Esophagus squamous epithelium (tissue), 5 donors: ENCODE results near the gene GLUD2. TPM values are rescaled to one million over a fixed set of nuclear protein-coding genes. Genes with fewer than 3 reads are reported as not detected.

ENCODE experiments used
- DNase-seq: peaks from one replicate; lab custom pipeline; 2025; lab: John Stamatoyannopoulos, UW
- H3K27ac ChIP-seq, 4 donors: fragments of 200-600 bp; sonication (generic); one replicate each; pipeline ENCODE4 v1.5.1; 2016 to 2019; ENCODE audit warnings: mild to moderate bottlenecking in 1 of 4
- H3K27me3 ChIP-seq, 4 donors: fragments of 200-600 bp; sonication (generic); 1 replicate in 3 of 4; 2 replicates in 1 of 4; pipeline versions ENCODE4 v1.5.1 to v1.6.0; 2017 to 2021; ENCODE audit warnings: antibody characterized with exemption in 1 of 4
- H3K36me3 ChIP-seq, 3 donors: fragments of 200-600 bp; sonication (generic); one replicate each; pipeline ENCODE4 v1.5.1; 2016 to 2019
- H3K4me1 ChIP-seq, 3 donors: fragments of 200-600 bp; sonication (generic); one replicate each; pipeline ENCODE4 v1.5.1; 2017 to 2019
- H3K4me3 ChIP-seq, 4 donors: fragments of 200-600 bp; sonication (generic); 1 replicate in 3 of 4; 2 replicates in 1 of 4; pipeline ENCODE4 v1.5.1; 2016 to 2019; ENCODE audit warnings: mild to moderate bottlenecking in 2 of 4, moderate library complexity in 1 of 4
- H3K9me3 ChIP-seq, 3 donors: fragments of 200-600 bp; sonication (generic); one replicate each; pipeline ENCODE4 v1.5.1; 2016 to 2019
- POLR2A ChIP-seq, 4 donors: fragments of 450-650 bp; IDR thresholded peaks; one replicate each; pipeline ENCODE4 v1.6.1; 2017; ENCODE audit warnings: antibody characterized with exemption in 4 of 4, mild to moderate bottlenecking in 4 of 4, moderate library complexity in 3 of 4
- WGBS, 2 donors: methylation state at CpG; one replicate each; pipeline ENCODE4 v1.1.5; 2018; 5-methylcytosine and 5-hydroxymethylcytosine counted together
- intact Hi-C: fragments of 100-400 bp; cut with DNase I; formaldehyde crosslinking; loops from one replicate; pipeline ENCODE4 v1.15.0; 2022
- total RNA-seq, 4 donors: library from RNA; depleted of rRNA; stranded (reverse); fragments of >200 nt; gene quantifications; one replicate each; pipeline ENCODE4 v1.1.0, GENCODE V29; 2016
- TF ChIP-seq, protein P1 (sequence below), 6 experiments: fragments of 450-650 bp in 4 of 6; fragments of 200-600 bp in 2 of 6; sonication (generic) in 2 of 6; IDR thresholded peaks; one replicate each; pipeline ENCODE4 v1.5.1; 2016 to 2019; ENCODE audit warnings: antibody characterized with exemption in 6 of 6, mild to moderate bottlenecking in 4 of 6, moderate library complexity in 4 of 6
- donor health status: DM: yes; HTN: yes; CAD: no.

GLUD2 gene
- total RNA-seq, 4 donors from 2014 or later: 0.22 to 1.1 (median 0.47) TPM

DNA sequence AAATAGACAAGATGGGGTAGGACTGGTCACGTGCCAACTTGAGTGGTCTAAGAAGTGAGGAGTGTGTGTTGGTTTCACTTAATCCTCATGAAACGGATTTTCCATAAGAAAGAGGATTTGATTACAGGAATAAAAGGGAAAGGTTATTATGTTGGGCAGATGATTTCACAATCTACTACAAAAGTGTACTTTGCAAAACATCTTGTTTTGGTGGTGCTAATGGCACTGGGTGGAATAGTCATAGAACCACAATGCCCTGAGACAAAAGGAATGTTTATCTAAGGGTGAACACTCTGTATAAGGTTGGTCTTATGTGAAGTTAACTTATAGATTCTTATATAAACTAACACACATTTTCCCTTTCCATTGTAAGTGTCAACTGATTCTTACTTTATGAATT is 45.6 kb downstream of the GLUD2 start:
- DNase-seq: no peak
- H3K27ac ChIP-seq: no peak overlapping the region
- TF ChIP-seq, protein P1, sequence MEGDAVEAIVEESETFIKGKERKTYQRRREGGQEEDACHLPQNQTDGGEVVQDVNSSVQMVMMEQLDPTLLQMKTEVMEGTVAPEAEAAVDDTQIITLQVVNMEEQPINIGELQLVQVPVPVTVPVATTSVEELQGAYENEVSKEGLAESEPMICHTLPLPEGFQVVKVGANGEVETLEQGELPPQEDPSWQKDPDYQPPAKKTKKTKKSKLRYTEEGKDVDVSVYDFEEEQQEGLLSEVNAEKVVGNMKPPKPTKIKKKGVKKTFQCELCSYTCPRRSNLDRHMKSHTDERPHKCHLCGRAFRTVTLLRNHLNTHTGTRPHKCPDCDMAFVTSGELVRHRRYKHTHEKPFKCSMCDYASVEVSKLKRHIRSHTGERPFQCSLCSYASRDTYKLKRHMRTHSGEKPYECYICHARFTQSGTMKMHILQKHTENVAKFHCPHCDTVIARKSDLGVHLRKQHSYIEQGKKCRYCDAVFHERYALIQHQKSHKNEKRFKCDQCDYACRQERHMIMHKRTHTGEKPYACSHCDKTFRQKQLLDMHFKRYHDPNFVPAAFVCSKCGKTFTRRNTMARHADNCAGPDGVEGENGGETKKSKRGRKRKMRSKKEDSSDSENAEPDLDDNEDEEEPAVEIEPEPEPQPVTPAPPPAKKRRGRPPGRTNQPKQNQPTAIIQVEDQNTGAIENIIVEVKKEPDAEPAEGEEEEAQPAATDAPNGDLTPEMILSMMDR (IDR thresholded peaks at IDR 0.05): no peak
- no peak for TF ChIP-seq POLR2A (IDR thresholded peaks at IDR 0.05)
- no peaks in the 10 kb centered on the region for H3K36me3 ChIP-seq
- no peaks in the 10 kb centered on the region for H3K9me3 ChIP-seq
- no peaks in the 10 kb centered on the region for H3K27me3 ChIP-seq
- 41 to 73% methylated on average over 2 of the region's 2 CpGs for WGBS, 2 donors
- intact Hi-C loops: no loop called here
- H3K4me1 ChIP-seq: no peaks in the 10 kb centered on the region
- H3K4me3 ChIP-seq: no peak overlapping the region

Other genes with a start within 250 kb of the GLUD2 start
- gene CT47B1, start 171.7 kb upstream of the GLUD2 start, total RNA-seq: not detected
- not detected for gene CT47A11, start 110.5 kb upstream of the GLUD2 start, total RNA-seq
- gene CT47A10, start 105.6 kb upstream of the GLUD2 start, total RNA-seq: not detected
- gene CT47A9, start 100.7 kb upstream of the GLUD2 start, total RNA-seq: not detected
- not detected for gene CT47A8, start 95.9 kb upstream of the GLUD2 start, total RNA-seq
- gene CT47A7, start 91.0 kb upstream of the GLUD2 start, total RNA-seq: not detected
- gene CT47A6, start 86.1 kb upstream of the GLUD2 start, total RNA-seq: not detected
- gene CT47A5, start 81.3 kb upstream of the GLUD2 start, total RNA-seq: not detected
- gene CT47A4, start 76.4 kb upstream of the GLUD2 start, total RNA-seq: not detected
- gene CT47A3, start 71.5 kb upstream of the GLUD2 start, total RNA-seq: not detected
- gene CT47A2, start 66.7 kb upstream of the GLUD2 start, total RNA-seq: not detected
- gene CT47A1, start 61.9 kb upstream of the GLUD2 start, total RNA-seq: not detected